GM19372 (cell line): Measurements from ENCODE around the gene ADD2.
"Not testable (repeated sequence)": the region's sequence is repeated elsewhere in the genome, so short reads cannot be mapped to it uniquely, and the experiment has no call there.

Source experiments
- ATAC-seq: cut with Tn5 transposase; IDR thresholded peaks from one replicate; pipeline ENCODE4 v1.9.1; 2021; ENCODE audit warnings: mild to moderate bottlenecking, low read depth, moderate library complexity; ENCODE audit not compliant: unreplicated experiment

ADD2 gene

GRCh38 chr2:70646420-70646818 lies 121.6 kb downstream of the ADD2 start:
- ATAC-seq: no peak

DNA sequence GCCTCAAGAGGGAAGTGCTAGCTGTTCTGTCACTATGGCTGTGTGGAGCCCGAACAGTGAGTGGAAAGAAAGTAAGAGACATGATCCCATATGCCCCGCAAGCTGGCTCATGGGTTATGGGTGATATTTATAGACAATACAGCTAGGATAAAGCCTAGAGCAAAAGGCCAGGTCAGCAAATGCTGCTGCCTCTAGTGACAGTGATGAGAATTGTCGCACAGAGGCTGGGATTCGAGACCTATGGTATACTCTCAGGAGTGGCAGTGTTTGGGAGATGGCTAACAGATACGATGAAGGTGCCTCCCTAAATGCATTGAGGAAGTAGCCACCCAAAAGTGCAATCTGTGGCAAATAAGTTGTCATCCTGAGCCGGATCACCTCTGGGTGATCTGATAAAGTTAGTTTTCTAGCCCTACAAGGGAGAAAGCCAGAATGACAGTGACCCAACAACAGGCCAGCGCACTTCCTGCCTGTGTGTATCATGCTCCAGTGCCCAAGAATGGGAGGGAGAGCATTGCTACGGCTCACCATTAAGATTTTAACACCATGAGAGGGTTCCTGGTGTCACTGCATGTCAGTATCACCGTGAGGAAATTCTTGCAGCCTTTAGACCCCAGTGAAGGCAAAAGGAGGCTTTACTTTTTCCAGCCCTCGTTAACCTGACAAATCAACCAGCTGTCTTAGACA lies 122.1 kb downstream of the ADD2 start:
- no peak for ATAC-seq

DNA sequence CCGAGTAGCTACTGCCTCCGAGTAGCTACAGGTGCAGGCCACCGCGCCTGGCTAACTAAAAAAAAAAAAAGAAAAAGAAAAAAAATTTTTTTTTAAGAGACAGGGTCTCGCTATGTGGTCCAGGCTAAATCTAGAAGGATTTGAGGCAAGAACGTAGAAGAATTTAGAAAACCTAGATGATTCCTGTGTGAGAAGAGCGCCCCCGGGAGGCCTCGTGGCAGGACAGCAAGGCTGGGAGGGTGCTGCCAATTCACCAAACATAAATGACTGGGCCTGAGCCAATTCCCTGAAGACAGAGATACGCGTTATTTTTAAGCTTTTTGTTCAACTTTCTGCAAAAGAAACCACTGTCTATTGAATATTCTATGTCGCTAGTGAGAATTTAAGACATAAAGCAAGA lies 124.3 kb downstream of the ADD2 start:
- ATAC-seq: no peak

GRCh38 chr2:70641263-70641784 lies 126.7 kb downstream of the ADD2 start:
- ATAC-seq: no peak

DNA sequence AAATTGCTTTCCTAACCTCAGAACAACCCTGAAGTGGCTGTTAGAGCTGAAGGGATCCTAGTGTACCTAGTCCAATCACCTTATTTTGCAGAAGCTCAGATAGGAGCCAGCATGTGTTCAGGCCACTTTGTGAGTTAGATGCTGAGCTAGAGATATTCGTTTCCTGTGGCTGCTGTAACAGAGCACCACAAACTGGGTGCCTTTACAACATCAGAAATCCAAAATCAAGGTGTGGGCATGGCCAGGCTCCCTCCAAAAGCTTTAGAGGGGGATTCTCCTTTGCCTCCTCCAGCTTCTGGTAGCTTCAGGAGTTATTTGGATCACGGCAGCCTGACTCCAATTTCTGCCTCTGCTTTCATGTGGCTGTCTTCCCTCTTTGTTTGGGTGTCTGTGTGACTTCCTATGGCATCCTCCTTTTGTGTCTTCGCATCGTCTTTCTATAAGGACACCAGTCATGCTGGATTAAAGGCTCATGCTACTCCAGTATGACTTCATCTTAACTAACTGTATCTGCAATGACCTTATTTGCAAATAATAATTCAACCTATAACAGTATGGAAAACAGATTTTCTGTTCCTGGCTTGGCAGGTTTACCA lies 128.1 kb downstream of the ADD2 start:
- ATAC-seq: no peak

DNA sequence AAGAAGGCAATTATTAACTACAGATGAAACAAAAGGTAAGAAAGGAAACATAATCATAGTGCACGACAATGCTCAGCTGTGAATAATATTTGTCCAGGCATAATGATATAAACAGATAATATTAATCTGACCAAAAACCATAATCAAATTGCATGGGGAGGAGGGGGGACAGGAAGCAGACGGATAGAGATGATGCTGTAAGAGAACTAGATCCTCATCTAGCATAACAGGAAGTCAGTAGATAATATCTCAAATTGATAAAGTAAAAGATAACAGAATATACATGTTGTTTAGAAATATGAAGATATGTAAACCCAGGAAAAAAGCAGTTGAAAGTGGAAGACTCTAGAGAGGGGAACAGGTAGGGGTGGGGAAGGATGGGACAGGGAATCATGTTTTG lies 129.4 kb downstream of the ADD2 start:
- no peak for ATAC-seq

DNA sequence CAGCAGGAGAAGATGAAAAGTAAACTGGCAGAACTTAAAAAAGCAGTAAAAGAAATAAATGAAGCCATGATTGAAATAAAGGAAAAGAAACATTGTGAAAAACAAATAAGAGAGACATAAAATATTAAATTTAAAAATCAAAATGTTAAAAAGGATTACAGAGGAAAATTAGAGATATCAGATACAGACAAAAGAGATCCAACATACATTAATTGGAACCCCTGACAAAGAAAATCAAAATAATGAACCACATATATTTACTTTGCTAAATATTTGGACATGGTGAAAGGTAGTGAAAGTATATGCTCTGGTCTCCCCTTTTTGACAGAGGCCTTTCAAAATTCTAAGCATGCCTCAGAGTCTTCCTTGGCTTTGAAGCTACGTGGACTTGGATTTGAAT lies 134.5 kb downstream of the ADD2 start:
- ATAC-seq: no peak

- ATAC-seq: no peak
Observed at GRCh38 chr2:70632966-70633365, 135.0 kb downstream of the ADD2 start.

DNA sequence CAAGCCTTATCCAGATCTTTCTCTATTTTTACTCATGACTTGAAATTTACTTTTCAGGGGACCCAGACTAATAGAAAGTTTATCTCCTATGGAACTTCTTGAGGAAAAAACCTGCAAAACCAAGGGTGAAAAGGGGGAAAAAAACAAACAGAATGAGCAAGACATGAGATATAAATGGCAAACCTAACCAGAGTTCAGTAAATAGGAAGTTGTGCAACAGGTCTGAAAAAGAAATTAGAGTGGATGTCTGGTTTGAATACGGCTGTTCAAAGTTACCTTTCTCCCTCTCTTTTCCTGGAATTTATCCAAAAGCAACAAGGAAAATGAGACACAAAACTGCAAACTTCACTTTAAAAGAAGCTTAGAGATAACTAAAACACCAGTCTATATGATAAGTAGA lies 135.6 kb downstream of the ADD2 start:
- no peak for ATAC-seq

- no peak for ATAC-seq
Observed at GRCh38 chr2:70630761-70631160, 137.2 kb downstream of the ADD2 start.

DNA sequence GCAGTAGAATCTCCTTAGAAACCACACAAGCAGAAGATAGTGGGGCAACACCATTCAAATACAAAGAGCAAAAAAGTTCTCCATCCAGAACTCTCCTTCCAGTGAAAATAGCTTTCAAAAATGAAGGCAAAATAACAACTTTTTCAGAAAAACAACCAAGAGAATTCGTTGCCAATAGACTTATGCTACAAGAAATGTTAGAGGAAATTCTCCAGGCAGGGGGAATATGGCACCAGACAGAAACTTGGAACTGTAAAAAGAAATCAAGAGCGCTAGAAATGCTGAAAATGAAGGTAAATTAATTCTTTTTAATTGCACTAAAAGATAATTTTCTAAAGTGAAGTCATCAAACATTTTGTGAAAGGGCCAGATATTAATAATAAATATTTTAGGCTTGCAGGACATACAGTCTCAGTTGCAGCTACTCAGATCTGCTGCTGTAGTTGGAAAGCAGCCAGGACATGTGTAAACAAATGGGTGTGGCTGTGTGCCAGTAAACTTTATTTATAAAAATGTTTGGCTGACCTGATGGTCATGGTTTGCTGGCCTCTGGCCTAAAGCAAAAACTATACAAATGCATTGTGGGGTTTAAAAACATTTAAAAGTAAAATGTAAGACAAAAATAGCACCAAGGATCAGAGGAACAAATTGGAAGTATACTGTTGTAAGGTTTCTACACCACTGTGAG lies 140.6 kb downstream of the ADD2 start:
- ATAC-seq: no peak

DNA sequence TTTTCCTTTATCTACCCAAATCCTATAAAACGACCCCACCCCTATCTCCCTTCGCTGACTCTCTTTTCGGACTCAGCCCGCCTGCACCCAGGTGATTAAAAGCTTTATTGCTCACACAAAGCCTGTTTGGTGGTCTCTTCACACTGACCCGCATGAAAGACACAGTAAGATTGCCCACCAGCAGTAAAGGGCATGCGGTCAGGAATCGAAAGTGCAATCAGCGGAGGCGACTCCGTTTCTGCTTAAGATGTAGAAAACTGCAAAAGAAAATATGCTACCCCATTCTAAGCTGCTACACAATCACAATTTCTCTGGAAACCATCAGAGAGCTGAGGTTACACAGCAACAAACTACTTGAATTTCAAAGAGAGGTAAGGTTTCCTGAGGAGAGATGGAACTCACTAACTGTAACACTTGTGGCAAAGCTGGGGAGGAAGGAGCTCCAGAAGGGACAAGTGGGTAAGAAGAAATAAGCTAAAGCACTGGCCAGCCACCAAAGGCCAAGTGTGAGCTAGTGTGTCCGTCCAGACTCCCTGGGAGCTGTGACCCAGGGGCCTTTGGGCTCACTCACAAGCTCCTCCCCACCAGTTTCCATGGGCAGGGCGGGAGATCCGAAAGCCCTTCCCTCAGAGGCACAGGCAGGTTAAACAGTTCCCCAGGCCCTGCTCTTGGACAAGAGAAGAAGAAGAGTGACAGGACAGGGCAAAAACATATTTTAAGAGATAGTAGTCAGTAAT lies 141.6 kb downstream of the ADD2 start:
- no peak for ATAC-seq

- ATAC-seq: not testable (repeated sequence)
Observed at GRCh38 chr2:70621536-70621935, 146.5 kb downstream of the ADD2 start.

- no peak for ATAC-seq
Observed at GRCh38 chr2:70620020-70620419, 148.0 kb downstream of the ADD2 start.

DNA sequence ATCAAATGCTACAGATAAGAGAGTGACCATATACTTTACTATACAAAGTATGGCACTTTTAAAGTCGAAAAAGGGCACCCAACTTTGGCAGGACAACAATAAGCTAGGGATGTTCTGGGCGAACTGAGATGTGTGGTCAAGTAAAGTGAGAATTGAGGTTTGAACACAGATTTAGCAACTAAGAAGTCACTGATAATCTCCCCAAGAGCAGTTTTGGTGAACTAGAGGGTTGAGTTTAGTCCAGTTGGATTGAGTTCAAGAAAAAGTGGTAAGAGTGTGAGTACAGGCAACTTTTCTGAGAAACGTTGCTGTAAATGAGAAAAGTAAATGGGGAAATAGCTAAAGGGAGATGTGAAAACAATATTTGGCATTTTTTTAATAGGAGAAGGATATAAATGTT lies 148.8 kb downstream of the ADD2 start:
- ATAC-seq: no peak

DNA sequence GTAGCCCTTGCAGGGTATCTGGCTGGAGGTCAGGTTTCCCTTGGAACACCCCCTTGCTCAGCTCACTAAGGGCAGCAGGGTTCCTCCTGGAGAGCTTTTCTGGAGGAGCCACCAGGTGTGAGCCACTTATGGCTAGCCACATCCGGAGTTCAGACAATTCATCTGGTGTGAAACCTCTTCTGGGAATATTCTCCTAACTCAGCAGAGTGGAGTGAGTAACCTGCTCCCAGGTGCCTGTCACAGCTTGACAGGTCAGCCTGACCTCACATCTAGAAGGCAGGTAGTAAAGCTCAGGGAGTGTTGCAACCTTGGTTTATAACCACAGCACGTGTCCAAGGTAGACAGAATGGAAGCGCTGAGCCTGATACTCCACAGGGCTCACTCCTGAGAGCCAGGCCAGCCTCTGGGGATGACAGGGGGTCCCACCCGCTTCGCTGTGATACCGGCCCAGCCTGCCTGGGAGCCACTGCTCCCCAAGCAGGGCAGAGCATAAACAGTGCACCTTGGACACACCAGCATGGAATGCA lies 151.8 kb downstream of the ADD2 start:
- ATAC-seq: no peak

GRCh38 chr2:70615222-70615621 lies 152.8 kb downstream of the ADD2 start:
- ATAC-seq: no peak

DNA sequence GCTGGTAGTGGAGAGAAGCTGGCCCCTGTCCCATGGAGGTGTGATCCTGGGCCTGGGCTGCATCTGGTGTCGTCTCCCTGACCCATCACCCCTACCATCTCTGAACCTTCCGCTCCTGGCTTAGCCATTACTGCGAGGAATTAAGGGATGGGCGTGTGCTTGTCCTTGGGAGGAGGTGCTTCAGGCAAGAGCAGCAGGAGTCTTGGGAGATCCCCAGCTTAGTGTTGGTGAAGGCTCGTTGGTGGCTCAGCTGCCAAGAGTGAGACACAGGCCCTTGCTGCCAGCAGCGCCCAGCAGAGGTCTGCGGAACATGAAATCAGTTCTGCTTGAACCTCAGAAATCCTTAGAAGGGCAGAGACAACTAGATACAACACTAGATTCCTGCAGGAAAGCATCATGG lies 154.5 kb downstream of the ADD2 start:
- no peak for ATAC-seq

DNA sequence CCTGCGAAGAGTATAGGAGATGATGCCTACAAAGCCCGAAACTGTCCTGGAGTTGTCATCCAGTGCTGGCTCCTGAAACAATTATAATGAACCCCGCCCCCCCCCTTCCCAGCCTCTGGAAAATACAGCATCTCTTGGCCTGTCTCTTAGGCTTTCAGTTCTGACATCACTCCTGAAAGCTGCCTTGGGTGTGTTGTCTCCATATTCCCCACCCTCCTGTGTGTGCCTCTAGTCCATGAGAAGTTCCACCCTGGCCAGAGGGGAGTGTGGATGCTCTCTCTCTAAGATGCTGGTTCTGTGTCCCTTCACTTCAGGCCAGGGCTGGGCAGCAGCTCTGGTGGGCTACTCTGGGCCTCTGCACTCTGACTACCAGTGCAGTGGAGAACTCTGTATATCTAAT lies 155.4 kb downstream of the ADD2 start:
- ATAC-seq: no peak

- ATAC-seq: no peak
Observed at GRCh38 chr2:70608373-70608772, 159.6 kb downstream of the ADD2 start.

DNA sequence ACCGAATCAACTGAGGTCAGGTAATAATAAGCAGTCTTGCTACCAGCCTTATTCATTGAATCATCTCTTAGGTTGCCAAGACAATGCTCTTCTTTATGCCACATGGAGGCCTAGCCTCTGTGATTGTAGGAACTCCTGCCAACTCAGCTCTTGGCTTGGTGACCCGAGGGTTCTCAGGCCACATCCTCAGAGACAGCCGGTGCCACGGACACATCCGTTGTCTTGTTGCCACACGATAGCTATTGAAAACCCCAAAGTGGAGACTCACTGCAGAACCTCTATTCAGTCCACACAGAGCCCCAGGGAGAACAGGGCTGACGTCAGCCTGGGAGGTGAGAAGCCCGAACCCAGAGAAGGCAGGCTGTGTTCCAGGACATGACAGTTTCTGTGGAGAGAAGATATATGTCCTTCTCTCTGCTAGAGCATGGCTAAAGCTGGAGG lies 160.9 kb downstream of the ADD2 start:
- ATAC-seq: no peak
